HG02885 (cell line): ENCODE results near the gene SP1.
"Not testable (repeated sequence)": the region's sequence is repeated elsewhere in the genome, so short reads cannot be mapped to it uniquely, and the experiment has no call there.

ENCODE experiments used
- ATAC-seq: cut with Tn5 transposase; IDR thresholded peaks from one replicate; pipeline ENCODE4 v1.9.1; 2021; ENCODE audit warnings: mild to moderate bottlenecking; ENCODE audit not compliant: unreplicated experiment, poor library complexity

SP1 gene

GRCh38 chr12:53441040-53441833 is 61.3 kb downstream of the SP1 start, which contains the start of gene PRR13:
TSS of gene PRR13 (plus strand) at chr12:53441734. CDS start at chr12:53442715, 981 bp downstream.
- ATAC-seq: peak; percentile 99

- no peak for ATAC-seq
These were observed 64.0 kb downstream of the SP1 start for GRCh38 chr12:53443955-53444354.

- not testable (repeated sequence) for ATAC-seq
These were observed 64.8 kb downstream of the SP1 start for GRCh38 chr12:53444593-53445325.

- ATAC-seq: no peak
These were observed 71.0 kb downstream of the SP1 start for GRCh38 chr12:53450936-53451335.

GRCh38 chr12:53451661-53452158 is 71.7 kb downstream of the SP1 start, which contains the start of gene PCBP2:
TSS of gene PCBP2 (plus strand) at chr12:53452102. CDS start at chr12:53454801, 2,699 bp downstream.
- peak; percentile 95 for ATAC-seq

- ATAC-seq: peak; percentile 37
These were observed 72.4 kb downstream of the SP1 start for GRCh38 chr12:53452159-53453077.

- no peak for ATAC-seq
These were observed 74.1 kb downstream of the SP1 start for GRCh38 chr12:53453953-53454640.

GRCh38 chr12:53454707-53455106 is 74.7 kb downstream of the SP1 start:
- no peak for ATAC-seq

GRCh38 chr12:53456654-53457366 is 76.8 kb downstream of the SP1 start:
- ATAC-seq: no peak

GRCh38 chr12:53459097-53459496 is 79.1 kb downstream of the SP1 start:
- ATAC-seq: no peak

- ATAC-seq: no peak
These were observed 81.1 kb downstream of the SP1 start for GRCh38 chr12:53461059-53461458.

- ATAC-seq: no peak
These were observed 81.6 kb downstream of the SP1 start for GRCh38 chr12:53461591-53461990.

- ATAC-seq: no peak
These were observed 83.0 kb downstream of the SP1 start for GRCh38 chr12:53462935-53463334.

GRCh38 chr12:53463802-53464560 is 84.0 kb downstream of the SP1 start:
- ATAC-seq: no peak

GRCh38 chr12:53464685-53465418 is 84.9 kb downstream of the SP1 start:
- ATAC-seq: no peak

GRCh38 chr12:53465679-53466078 is 85.7 kb downstream of the SP1 start:
- no peak for ATAC-seq
